GM19455 (cell line): ENCODE measurements around the gene SYT9.
"Not testable (repeated sequence)": the region's sequence is repeated elsewhere in the genome, so short reads cannot be mapped to it uniquely, and the experiment has no call there.

ENCODE experiments used
- ATAC-seq: cut with Tn5 transposase; IDR thresholded peaks from one replicate; pipeline ENCODE4 v1.9.1; 2021; ENCODE audit not compliant: unreplicated experiment

The SYT9 gene

DNA sequence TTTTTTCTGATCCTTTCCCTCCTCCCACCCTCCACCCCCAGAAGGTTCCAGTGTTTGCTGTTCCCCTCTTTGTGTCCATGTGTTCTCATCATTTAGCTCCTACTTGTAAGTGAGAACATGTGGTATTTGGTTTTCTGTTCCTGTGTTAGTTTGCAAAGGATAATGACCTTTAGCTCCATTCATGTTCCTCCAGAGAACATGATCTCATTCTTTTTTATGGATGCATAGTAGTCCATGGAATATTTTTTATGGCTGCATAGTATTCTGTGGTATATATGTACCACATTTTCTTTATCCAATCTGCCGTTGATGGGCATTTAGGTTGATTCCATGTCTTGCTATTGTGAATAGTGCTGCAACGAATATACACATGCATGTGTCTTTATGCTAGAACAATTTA, 83.7 kb downstream of the SYT9 start:
- ATAC-seq = not testable (repeated sequence)

DNA sequence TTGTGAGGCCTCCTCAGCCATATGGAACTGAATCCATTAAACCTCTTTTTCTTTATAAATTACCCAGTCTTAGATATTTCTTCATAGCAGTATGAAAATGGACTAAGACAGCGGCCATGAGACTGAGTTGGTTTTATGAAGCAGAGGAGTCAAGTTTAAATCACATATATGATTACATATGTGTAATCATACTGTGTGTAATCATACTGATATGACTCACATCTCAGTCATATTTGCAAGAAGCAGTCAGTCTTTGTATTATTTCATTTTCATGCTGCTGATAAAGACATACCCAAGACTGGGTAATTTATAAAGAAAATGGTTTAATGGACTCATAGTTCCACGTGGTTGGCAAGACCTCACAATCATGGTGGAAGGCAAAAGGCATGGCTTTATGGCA, 89.8 kb downstream of the SYT9 start:
- no peak for ATAC-seq

DNA sequence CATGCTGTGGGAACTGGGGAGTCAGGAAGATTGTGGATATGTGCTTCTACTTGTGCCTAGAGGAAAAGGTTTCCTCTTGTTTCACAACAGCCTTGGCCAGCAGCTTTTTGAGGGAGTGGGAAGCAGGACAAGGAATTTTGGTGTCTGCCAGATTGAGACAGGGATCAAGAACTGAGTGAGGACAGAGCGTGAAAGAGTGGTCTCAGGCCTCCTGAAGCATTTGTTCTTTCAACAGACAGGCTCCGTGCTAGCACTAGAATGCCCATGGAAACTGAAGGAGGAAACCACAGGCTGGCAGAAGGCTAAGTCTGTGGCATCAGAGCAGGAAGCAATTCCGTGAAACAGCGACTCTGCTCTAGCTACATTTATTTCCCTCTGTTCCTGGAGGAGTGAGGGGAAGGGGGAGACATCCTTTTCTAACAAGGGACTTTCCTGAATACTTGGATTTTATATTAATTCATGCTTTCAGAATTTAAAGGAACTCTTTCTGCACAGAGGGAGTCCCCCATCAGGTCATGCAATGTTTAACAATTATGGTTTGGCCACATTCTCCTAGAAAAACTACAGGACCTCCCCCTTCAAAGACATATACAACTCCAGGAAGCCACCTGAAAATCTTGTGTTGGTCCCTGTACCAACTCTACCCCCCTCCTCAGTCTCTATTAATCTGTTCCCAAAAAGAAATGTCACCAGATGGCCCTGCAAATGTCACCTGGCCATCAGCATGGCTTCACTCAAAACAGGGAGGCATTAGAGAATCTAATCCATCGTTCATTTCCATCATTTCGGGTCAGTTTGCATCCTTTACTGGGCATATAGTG, 96.1 kb downstream of the SYT9 start:
- no peak for ATAC-seq

DNA sequence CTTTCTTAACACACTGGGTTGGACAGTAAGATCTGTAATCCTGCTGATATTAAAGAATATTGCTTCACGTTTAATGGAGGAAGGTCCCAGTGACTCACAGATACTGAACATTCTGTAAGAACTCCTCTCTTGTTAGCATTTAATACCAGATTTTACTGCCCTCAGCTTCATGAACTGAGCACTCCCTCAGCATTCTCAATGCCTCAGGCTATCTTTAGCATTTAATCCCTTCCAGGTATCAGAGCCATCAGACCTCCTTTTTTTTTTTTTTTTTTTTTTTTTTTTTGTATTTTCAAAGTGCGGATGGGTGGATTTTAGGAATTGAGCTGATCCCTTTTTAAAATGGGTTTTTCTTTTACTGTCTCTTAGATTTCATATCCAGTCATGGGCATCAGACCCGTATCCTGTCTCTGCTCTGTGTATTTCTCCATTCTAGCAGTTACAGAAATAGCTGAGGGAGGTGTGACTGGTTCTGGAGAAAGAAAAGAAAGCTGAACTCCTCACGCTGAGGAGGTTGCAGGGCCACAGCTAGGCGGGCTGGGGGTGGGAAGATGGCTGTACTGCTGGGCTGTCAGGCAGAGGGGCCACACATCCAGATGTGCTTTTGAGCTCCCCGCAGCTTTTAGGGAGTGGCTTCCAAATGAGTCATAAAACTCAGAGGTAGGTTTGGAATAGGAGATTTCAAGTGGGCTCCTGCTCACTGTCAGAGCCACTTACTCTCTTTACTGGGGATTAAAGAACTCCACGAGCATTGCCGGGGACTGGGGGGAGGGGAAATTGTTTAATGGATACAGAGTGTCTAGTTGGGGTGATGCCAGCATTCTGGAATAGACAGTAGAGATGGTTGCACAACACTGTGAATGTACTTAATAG, 97.0 kb downstream of the SYT9 start:
- ATAC-seq = no peak

DNA sequence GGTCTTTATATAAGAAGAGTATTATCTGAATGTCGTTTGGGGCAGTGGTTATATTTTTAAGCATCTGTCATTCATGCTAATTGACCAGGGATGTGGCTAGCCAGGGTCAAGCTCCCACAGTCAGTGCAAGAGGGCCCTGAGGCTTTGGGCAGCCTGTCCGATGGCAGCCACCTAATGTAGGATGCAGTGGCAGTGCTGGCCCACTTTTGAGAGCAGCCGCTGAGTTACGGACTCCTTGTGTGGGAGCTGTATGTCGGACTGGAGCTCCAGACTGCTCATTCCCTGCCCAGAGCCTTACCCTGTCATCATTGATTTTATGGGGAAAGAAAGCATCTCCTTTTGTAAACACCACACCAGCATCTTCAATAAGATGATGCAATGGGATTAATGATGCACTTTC, 99.5 kb downstream of the SYT9 start:
- ATAC-seq = no peak

DNA sequence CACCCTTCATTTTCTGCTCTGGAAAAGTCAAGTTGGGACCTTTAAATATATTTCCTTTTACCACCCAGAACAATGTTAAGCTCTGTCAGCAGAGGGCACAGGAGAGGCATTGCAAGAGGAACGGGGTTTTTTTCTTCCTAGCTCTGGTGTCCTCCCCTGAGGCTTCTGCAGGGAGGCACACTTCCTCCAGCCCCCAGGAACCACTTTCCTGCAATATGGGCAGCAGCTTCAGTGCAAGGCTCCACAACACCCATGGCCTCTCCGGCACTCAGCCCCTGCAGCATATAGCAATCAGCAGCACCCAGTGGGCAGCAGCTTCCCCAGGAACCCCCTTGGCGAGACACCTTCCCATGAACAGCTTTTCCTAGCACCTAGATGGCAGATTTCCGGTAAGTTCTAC, 101.4 kb downstream of the SYT9 start:
- ATAC-seq = no peak

DNA sequence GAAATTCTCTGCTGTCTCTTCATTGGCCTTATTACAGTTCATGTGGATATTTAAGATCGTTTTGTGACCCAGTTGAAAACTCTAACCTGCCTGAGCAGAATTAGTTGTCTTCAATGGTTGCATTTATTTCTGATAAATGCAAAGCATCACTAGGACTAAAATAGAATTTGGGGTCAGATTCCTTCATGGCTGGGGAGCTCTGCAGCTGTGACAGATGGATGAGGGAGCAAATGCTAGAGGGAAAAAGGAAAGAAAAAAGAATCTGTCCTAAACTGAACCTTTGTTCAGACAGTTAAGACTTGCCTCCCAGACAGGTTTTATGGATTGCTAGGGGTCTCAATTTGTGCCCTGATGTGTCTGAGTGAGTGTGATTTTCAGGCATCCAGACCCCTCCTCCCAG, 113.0 kb downstream of the SYT9 start:
- no peak for ATAC-seq

DNA sequence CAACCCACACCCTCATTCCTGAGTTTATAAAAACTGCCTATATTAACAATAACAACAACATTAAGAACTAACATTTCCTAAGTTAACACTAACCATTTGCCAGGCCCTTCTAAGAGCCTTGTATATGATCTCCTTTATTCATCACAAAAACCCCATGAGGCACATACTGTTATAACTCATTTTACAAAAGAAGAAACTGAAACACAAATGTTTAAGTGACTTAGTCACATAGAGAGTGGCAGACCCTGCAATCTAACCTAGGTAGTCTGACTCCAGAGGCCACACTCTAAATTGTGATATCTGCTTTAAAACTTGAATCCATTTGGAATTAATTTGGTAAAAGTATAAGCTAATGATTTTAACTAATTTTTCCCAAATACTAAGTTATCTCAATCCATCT, 116.1 kb downstream of the SYT9 start:
- no peak for ATAC-seq

DNA sequence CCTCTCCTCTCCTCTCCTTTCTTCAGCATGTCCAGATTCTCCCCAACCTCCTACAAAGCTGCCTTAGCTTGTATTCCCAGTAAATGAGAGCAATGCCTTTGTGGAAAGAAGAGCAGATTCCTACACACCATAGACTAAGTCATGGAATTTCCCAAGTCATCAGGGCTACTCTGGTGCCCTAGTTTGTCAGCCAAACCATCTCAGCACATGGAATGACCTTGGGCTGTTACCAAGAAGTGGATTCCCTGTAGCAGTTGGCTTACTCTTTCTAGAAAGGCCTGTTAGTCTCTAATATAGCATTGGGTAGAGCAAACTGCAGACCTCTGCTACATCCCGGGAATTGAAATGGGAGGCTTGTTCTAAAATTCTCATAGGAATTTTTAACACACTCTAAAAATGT, 124.7 kb downstream of the SYT9 start:
- ATAC-seq = no peak

DNA sequence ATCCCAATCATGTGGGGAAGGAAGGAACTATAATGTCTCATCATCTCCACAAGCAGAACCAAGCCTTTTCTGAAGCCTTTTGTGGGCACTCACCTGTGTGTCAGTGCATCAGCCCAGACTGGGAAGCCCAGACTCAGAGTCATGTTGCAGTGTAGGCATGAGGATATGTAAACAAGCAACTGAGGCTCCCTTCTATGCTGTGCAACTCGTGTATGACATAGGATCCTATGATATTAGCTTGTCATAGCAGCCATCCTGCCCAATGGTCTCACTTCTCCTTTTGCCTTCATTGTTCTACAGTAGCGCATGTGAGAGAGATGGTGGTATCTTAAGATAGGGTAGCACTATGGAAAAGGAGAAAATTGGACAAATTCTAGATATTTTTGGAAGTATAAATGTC, 130.2 kb downstream of the SYT9 start:
- ATAC-seq = no peak

DNA sequence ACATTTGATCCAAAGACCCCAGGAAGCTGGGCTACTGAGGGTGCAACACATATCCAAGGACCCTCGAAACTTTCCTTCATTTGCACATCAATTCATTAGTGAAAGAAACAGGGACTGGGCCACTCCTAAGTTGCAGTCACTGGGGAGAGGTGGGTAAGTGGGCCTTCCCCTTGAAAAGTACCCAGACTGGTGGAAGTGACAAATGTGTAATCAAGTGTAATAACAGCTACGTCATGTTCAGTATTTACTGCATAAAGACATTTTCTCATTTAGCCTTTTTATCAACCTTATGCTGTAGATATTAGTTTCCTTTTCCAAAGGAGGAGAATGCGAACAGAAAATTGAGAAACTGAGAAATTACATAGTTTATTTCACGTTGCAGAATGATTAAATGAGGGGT, 131.7 kb downstream of the SYT9 start:
- ATAC-seq = no peak

DNA sequence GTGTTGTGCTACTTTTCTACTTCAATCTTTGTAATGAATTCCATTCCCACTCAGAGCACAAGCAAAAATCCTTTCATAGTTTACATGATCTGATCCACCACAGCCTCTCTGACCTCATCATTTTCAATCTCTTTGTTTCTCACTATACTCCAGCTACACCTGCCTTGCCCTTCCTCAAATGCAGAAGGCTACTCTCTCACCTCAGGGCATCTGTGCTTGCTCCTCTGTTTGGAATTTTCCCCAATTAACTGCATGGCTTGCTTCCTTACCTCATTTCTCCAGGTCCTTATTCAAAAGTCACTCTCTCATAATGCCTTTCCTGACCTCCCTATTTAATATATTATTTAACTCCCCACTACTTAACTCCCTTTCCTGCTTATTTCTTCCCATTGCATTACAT, 133.0 kb downstream of the SYT9 start:
- no peak for ATAC-seq

DNA sequence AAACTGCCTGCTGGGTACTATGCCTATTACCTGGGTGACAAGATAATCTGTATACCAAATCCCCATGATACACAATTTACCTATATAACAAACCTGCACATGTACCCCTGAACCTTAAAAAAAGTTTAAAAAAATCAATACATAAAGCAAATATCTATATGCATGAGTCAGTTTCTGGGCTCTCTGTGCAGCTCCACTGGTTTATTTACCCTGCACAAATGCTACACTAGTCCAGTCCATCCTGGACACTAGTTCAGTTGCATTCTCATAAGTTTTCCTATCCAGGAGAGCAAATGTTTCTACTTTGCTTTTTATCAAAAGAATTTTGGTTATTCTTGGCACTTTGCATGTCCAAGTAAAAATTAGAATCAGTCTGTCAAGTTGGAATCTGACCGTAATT, 133.8 kb downstream of the SYT9 start:
- no peak for ATAC-seq

DNA sequence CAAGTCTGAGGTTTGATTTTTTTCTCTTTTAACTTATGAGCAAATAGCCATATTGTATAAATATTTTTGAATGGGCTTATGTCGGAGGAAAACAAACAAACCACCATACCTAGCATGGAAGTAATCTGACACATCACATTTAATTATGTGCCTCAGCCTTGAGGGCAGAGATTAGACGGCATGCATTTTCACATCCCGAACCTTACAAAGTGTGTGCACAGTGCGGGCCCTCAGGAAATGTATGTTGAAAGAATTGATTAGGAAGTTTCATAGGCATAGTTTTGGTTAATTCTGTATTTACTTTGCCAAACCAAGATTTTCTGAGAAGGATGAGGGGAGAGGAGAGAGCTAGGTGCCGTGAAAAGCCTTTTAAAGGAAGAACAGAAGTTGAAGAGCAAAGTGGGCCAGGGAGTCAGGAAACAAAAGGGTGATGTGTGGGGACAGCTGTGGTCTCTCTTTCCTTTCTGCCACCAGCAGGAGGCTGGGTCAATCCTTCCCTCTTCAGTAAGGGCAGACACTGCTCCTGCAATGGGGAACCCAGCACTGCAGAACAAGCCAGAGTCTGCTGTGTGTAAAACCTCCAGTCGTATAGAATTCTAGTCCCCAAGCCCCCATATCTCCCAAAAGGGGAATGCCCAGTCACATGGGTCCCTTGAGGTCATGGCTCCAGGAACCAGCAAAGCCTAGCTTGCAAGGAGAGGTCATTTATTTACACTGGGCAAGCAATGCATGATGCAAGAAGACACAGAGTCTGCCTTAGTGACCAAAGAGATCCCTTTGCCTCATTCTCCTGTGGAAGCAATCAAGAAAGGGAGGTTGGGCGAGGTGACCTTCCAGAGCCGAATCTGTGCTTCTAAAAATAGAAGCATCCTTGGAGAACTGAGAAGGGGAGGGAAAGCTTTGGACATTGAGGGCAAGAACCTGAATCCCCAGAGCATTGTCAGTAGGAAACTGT, 162.5 kb downstream of the SYT9 start:
- ATAC-seq = no peak

DNA sequence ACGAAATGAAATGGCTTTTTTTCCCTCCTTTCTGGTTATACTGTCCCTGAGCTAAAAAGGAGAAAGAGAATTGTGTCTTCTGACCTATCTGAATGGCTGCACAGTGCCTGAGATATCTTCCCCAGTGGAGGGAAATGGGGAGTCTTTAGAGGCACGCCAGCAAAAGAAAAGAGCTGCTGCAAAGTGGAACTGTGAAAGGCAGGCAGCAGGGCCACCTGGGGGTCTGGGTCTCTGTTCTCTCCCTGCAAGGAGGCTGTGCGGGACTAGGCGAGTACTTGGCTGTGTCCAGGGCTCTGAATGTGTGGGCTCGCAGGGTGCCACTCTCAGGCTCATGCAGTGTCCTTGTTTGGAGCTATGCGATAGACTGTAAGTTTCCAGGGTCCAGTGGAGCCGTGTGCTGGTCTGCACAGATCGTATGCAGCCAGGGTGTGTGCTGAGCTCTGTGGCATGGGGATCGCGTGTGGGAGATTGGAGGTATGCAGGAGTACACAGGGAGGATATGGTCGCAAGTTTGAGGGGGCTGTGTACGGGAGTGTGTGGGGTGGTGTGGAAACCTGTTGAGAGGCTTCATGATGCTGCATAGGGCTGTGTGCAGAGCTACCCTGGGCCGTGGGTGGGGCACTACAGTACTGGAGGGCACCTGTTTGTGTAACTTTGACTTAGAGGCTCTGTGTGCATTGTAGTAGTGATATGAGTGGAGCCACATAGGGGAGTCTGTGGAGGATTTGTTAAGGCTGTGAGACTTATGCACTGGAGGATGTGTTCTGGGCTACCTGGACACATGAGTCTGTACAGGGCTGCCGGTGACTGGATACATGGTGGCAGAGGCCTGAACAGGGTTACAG, 163.5 kb downstream of the SYT9 start:
- no peak for ATAC-seq

DNA sequence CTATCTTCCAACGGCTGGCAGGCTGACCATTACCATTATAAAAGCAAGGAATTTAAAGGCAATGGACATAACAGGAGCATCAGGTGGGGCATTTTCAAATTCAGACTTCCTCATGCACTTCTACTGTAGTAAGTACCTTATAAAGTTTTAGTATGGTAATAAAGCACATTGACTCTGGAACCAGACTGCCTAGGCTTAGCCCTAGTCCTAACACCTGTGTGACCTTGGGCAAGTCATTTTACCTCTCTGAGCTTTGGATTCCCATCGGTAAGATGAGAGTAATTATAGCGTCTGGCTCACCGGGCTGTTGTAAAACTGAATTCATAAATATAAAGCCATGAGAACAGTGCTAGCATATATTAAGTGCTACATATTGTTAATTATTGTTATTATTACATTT, 164.4 kb downstream of the SYT9 start:
- no peak for ATAC-seq

DNA sequence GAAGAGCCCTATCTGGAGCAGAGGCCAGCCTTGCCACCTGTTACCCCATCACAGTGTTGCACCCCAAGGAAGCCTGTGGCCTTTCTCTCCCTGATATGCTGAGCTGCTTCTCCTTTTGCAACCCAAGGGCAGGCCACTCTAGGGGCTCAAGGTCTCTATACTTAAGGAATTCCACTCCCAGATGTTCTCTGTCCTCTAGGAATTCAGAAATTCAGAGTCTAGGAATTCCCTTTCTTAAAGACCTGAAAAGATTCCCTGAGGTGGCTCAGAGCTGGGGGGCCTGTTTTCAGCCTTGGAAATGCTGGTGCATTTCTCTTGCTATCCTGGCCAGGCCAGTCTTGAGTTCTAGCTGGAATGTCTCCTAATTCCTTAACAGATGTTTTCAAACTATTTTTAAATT, 165.6 kb downstream of the SYT9 start:
- no peak for ATAC-seq

DNA sequence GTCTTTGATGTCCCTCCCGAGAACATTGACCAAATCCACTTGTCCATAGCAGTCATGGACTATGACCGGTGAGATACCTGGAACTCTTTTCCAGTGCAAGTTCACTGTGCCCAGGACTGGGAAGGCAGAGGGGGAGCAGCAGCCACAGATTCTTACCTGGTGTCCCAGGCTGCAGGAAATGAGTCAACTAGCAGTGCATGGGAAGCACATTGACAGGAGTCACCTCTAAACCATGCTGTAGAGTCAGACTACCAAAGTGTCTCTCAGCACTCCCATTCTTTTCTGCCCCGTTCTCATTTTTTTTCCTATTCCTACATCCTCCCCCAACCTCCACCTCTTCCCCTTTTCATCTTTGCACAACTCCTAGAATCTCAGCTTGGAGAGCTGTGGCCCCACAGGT, 166.4 kb downstream of the SYT9 start:
- ATAC-seq = no peak

DNA sequence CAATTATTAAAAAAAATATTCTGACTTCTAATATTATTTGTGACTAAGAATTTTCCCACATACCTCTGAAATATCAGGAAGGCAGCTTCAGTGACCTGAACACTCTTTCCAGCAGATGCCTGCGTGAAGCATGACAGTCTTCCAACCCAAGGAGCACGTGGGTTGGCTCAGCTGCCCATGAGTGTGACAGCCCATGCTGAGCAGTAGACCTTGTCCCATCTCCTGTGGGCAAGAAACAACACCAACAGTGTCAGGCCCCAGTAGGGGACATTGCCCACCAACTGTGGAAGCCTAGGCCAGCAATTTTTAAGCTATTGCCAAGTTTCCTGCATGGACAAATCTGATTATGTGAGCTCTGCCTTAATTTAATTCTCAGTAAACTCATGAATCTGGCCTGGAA, 167.2 kb downstream of the SYT9 start:
- ATAC-seq = no peak

DNA sequence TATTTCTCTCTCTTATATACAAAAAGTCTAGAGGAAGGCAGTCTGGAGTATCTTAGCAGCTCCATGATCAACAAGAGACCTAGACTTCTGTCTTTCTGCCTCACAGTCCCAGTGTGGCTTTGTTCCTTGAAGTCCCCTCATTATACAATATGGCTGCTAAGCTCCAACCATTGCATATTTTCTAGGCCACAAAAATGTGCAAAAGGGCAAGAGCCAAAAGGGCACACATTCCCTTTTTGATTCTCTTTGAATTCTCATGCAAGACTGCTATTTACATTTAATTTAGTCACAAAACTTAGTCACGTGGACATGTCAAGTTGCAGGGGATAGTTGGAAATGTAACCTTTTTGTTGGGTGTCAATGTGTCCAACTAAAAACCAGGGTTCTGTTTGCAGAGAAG, 169.4 kb downstream of the SYT9 start:
- no peak for ATAC-seq
